Gastroesophageal sphincter (tissue), 3 donors: ENCODE results near the gene ADD2.

Source experiments
- EP300 ChIP-seq: sonication (generic); formaldehyde crosslinking; IDR thresholded peaks from one replicate; pipeline ENCODE4 v1.6.1; 2017; ENCODE audit warnings: antibody characterized with exemption, mild to moderate bottlenecking
- TF ChIP-seq, protein P1 (sequence below), 4 experiments: fragments of 200-600 bp in 2 of 4; fragments of 450-650 bp in 2 of 4; sonication (generic) in 1 of 4; IDR thresholded peaks; one replicate each; pipeline ENCODE4 v1.5.1; 2017 to 2019; ENCODE audit warnings: antibody characterized with exemption in 4 of 4, mild to moderate bottlenecking in 2 of 4, moderate library complexity in 2 of 4

DNA sequence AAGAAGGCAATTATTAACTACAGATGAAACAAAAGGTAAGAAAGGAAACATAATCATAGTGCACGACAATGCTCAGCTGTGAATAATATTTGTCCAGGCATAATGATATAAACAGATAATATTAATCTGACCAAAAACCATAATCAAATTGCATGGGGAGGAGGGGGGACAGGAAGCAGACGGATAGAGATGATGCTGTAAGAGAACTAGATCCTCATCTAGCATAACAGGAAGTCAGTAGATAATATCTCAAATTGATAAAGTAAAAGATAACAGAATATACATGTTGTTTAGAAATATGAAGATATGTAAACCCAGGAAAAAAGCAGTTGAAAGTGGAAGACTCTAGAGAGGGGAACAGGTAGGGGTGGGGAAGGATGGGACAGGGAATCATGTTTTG is 129.4 kb downstream of the ADD2 start:
- TF ChIP-seq, protein P1, sequence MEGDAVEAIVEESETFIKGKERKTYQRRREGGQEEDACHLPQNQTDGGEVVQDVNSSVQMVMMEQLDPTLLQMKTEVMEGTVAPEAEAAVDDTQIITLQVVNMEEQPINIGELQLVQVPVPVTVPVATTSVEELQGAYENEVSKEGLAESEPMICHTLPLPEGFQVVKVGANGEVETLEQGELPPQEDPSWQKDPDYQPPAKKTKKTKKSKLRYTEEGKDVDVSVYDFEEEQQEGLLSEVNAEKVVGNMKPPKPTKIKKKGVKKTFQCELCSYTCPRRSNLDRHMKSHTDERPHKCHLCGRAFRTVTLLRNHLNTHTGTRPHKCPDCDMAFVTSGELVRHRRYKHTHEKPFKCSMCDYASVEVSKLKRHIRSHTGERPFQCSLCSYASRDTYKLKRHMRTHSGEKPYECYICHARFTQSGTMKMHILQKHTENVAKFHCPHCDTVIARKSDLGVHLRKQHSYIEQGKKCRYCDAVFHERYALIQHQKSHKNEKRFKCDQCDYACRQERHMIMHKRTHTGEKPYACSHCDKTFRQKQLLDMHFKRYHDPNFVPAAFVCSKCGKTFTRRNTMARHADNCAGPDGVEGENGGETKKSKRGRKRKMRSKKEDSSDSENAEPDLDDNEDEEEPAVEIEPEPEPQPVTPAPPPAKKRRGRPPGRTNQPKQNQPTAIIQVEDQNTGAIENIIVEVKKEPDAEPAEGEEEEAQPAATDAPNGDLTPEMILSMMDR (IDR thresholded peaks at IDR 0.05) = no peak
- no peak for TF ChIP-seq EP300
